ENCODE data around the gene TMBIM4. TPM values are rescaled to one million over a fixed set of nuclear protein-coding genes. Genes with fewer than 3 reads are reported as not detected.
"Not testable (repeated sequence)": the region's sequence is repeated elsewhere in the genome, so short reads cannot be mapped to it uniquely, and the experiment has no call there.

The TMBIM4 gene
- 80.5 and 175 TPM in 2 replicates for total RNA-seq

- DNase-seq (ENCODE audit: low read depth): peak; percentile 95
- H3K4me3 ChIP-seq (ENCODE audit: low read depth, low read length): peak within 1 kb of the TSS; percentile 90
- TF ChIP-seq CTCF (IDR thresholded peaks at IDR 0.05; ENCODE audit: insufficient read depth, low read depth, low read length): peak; percentile 26
Measured at GRCh38 chr12:66169221-66170170, at the start of gene TMBIM4. TSS of gene TMBIM4 (minus strand) at chr12:66169996. CDS start at chr12:66169951, 45 bp downstream.

GRCh38 chr12:66217342-66217917, 47.6 kb upstream of the TMBIM4 start:
- H3K4me3 ChIP-seq (ENCODE audit: low read depth, low read length): no peak overlapping the region
- TF ChIP-seq CTCF (IDR thresholded peaks at IDR 0.05; ENCODE audit: insufficient read depth, low read depth, low read length): no peak
- no peak for DNase-seq (ENCODE audit: low read depth)

- DNase-seq (ENCODE audit: low read depth); H3K4me3 ChIP-seq (ENCODE audit: low read depth, low read length): not testable (repeated sequence)
Measured at GRCh38 chr12:66213011-66213410, 43.2 kb upstream of the TMBIM4 start.

- not testable (repeated sequence) for DNase-seq (ENCODE audit: low read depth); H3K4me3 ChIP-seq (ENCODE audit: low read depth, low read length)
Measured at GRCh38 chr12:66211573-66211972, 41.8 kb upstream of the TMBIM4 start.

GRCh38 chr12:66210840-66211239, 41.0 kb upstream of the TMBIM4 start:
- no peak overlapping the region for H3K4me3 ChIP-seq (ENCODE audit: low read depth, low read length)
- no peak for TF ChIP-seq CTCF (IDR thresholded peaks at IDR 0.05; ENCODE audit: insufficient read depth, low read depth, low read length)
- no peak for DNase-seq (ENCODE audit: low read depth)

GRCh38 chr12:66206141-66206540, 36.3 kb upstream of the TMBIM4 start:
- no peak for DNase-seq (ENCODE audit: low read depth)
- no peak for TF ChIP-seq CTCF (IDR thresholded peaks at IDR 0.05; ENCODE audit: insufficient read depth, low read depth, low read length)

GRCh38 chr12:66203820-66204219, 34.0 kb upstream of the TMBIM4 start:
- no peak for TF ChIP-seq CTCF (IDR thresholded peaks at IDR 0.05; ENCODE audit: insufficient read depth, low read depth, low read length)
- no peak overlapping the region for H3K4me3 ChIP-seq (ENCODE audit: low read depth, low read length)
- DNase-seq (ENCODE audit: low read depth): no peak

More at GRCh38 chr12:66206141-66206540, 36.3 kb upstream of the TMBIM4 start:
- H3K4me3 ChIP-seq (ENCODE audit: low read depth, low read length): no peak overlapping the region
